H1 (cell line): ENCODE data around the gene CDR2. TPM values are rescaled to one million over a fixed set of nuclear protein-coding genes. Genes with fewer than 3 reads are reported as not detected.

Experiments used
- CTCF ChIA-PET: fragments of 300-600 bp; sonication (Branson Sonifier 250); formaldehyde crosslinking; loops from one replicate; lab custom pipeline; 2021; ENCODE audit not compliant: partially characterized antibody; lab: Charles Lee
- POLR2A ChIA-PET: fragments of 300-600 bp; sonication (Branson Sonifier 250); formaldehyde crosslinking; loops from one replicate; lab custom pipeline; 2021; ENCODE audit warnings: inconsistent platforms; ENCODE audit not compliant: partially characterized antibody; lab: Charles Lee
- DNase-seq, 2 experiments: peaks; one replicate each; pipeline versions ENCODE4 v3.0.0 to v3.0.0-alpha.2; 2010 to 2022; ENCODE audit warnings: low spot score in 2 of 2, low read depth in 1 of 2, mixed read lengths in 1 of 2
- FAIRE-seq: peaks from 2 replicates; lab custom pipeline; 2011; peaks lifted over from hg19 to GRCh38; lab: Jason Lieb, UNC
- H2AFZ ChIP-seq: 2 replicates; pipeline ENCODE4 v1.8.1; 2012; ENCODE audit warnings: low read length, inconsistent platforms
- H2AK5ac ChIP-seq: 2 replicates; pipeline ENCODE4 v1.6.1; 2013; ENCODE audit warnings: low read depth, low read length
- H2BK120ac ChIP-seq: replicated peaks from 2 replicates; pipeline ENCODE3; 2013; ENCODE audit warnings: low read depth, low read length, inconsistent platforms
- H2BK12ac ChIP-seq: 2 replicates; pipeline ENCODE4 v1.6.1; 2013; ENCODE audit warnings: low read depth, low read length
- H2BK15ac ChIP-seq: 2 replicates; pipeline ENCODE4 v1.6.1; 2013; ENCODE audit warnings: low read length
- H2BK20ac ChIP-seq: 2 replicates; pipeline ENCODE4 v1.6.1; 2013; ENCODE audit warnings: low read length
- H2BK5ac ChIP-seq: 2 replicates; pipeline ENCODE4 v1.6.1; 2013; ENCODE audit warnings: low read depth, low read length
- H3K14ac ChIP-seq: 2 replicates; pipeline ENCODE4 v1.6.1; 2013; ENCODE audit warnings: inconsistent platforms; ENCODE audit not compliant: insufficient read length
- H3K18ac ChIP-seq: 2 replicates; pipeline ENCODE4 v1.6.1; 2013; ENCODE audit warnings: low read length; ENCODE audit errors: extremely low read depth
- H3K23ac ChIP-seq: 2 replicates; pipeline ENCODE4 v1.6.1; 2013; ENCODE audit warnings: inconsistent platforms; ENCODE audit not compliant: insufficient read length
- H3K23me2 ChIP-seq: 2 replicates; pipeline ENCODE4 v1.6.1; 2013; ENCODE audit warnings: low read depth, low read length
- H3K27ac ChIP-seq: 2 replicates; pipeline ENCODE4 v1.6.1; 2011; ENCODE audit warnings: low read depth, low read length, inconsistent platforms
- H3K27me3 ChIP-seq, 4 experiments: replicated peaks in 1 of 4; 1 replicate in 1 of 4; 2 replicates in 3 of 4; pipeline versions ENCODE4 v1.6.1 to v1.8.1; 2011 to 2013; ENCODE audit warnings: low read length in 3 of 4, mild to moderate bottlenecking in 3 of 4, inconsistent platforms in 2 of 4, mixed read lengths in 2 of 4, moderate library complexity in 1 of 4; ENCODE audit not compliant: control insufficient read depth in 3 of 4, insufficient read depth in 3 of 4; ENCODE audit errors: extremely low read depth in 1 of 4
- H3K36me3 ChIP-seq, 4 experiments: 2 replicates each; pipeline versions ENCODE4 v1.6.1 to v1.8.1; 2011 to 2013; ENCODE audit warnings: mild to moderate bottlenecking in 4 of 4, low read length in 3 of 4, moderate library complexity in 2 of 4, control low read depth in 1 of 4, inconsistent platforms in 1 of 4; ENCODE audit not compliant: insufficient read depth in 4 of 4, control insufficient read depth in 2 of 4
- H3K4ac ChIP-seq: replicated peaks from 2 replicates; pipeline ENCODE3; 2013; ENCODE audit warnings: low read length, low read depth, mixed read lengths, inconsistent platforms; ENCODE audit not compliant: insufficient read length
- H3K4me1 ChIP-seq, 4 experiments: replicated peaks in 1 of 4; 1 replicate in 1 of 4; 2 replicates in 3 of 4; pipeline versions ENCODE4 v1.6.1 to v1.8.1; 2011 to 2013; ENCODE audit warnings: low read length in 3 of 4, inconsistent platforms in 2 of 4, mixed read lengths in 1 of 4; ENCODE audit not compliant: insufficient read depth in 4 of 4, control insufficient read depth in 3 of 4
- H3K4me2 ChIP-seq, 2 experiments: 2 replicates each; pipeline versions ENCODE4 v1.6.1 to v1.8.1; 2011 to 2013; ENCODE audit warnings: low read depth in 2 of 2, low read length in 2 of 2, control low read depth in 1 of 2, inconsistent platforms in 1 of 2, mild to moderate bottlenecking in 1 of 2; ENCODE audit not compliant: insufficient read depth in 1 of 2
- H3K4me3 ChIP-seq, 4 experiments: fragments of 200-600, 300-600 bp in 1 of 4; sonication (generic), shearing (Covaris generic), sonication (Bioruptor Twin) in 1 of 4; 2 replicates each; pipeline versions ENCODE4 v1.5.1 to v1.8.1; 2011 to 2016; ENCODE audit warnings: low read length in 4 of 4, low read depth in 3 of 4, control low read depth in 2 of 4, inconsistent platforms in 2 of 4, mild to moderate bottlenecking in 2 of 4, mixed read lengths in 1 of 4, moderate library complexity in 1 of 4; ENCODE audit not compliant: insufficient read depth in 2 of 4; ENCODE audit errors: extremely low read depth in 1 of 4
- H3K56ac ChIP-seq: replicated peaks from 2 replicates; pipeline ENCODE3; 2013; ENCODE audit warnings: low read depth, mild to moderate bottlenecking, mixed read lengths, low read length, inconsistent platforms; ENCODE audit not compliant: insufficient read length
- H3K79me1 ChIP-seq: 2 replicates; pipeline ENCODE4 v1.6.1; 2013; ENCODE audit warnings: low read depth, low read length, control low read depth
- H3K79me2 ChIP-seq, 2 experiments: 2 replicates each; pipeline versions ENCODE4 v1.6.1 to v1.8.1; 2012 to 2013; ENCODE audit warnings: low read length in 2 of 2, mild to moderate bottlenecking in 2 of 2, inconsistent platforms in 1 of 2; ENCODE audit not compliant: insufficient read depth in 2 of 2, control insufficient read depth in 1 of 2
- H3K9ac ChIP-seq, 4 experiments: replicated peaks in 1 of 4; 1 replicate in 1 of 4; 2 replicates in 3 of 4; pipeline versions ENCODE4 v1.6.1 to v1.8.1; 2011 to 2013; ENCODE audit warnings: low read depth in 3 of 4, low read length in 3 of 4, control low read depth in 2 of 4, mild to moderate bottlenecking in 2 of 4, moderate library complexity in 2 of 4, inconsistent platforms in 1 of 4; ENCODE audit errors: extremely low read depth in 1 of 4
- H3K9me3 ChIP-seq, 2 experiments: 2 replicates each; pipeline versions ENCODE4 v1.6.1 to v1.8.1; 2012 to 2013; ENCODE audit warnings: mild to moderate bottlenecking in 2 of 2, moderate library complexity in 2 of 2, control low read depth in 1 of 2, inconsistent platforms in 1 of 2, low read depth in 1 of 2, low read length in 1 of 2, mixed read lengths in 1 of 2; ENCODE audit not compliant: insufficient read depth in 2 of 2
- H4K20me1 ChIP-seq, 2 experiments: replicated peaks in 1 of 2; 2 replicates each; pipeline versions ENCODE3 to v1.8.1; 2011 to 2013; ENCODE audit warnings: inconsistent platforms in 2 of 2, low read length in 2 of 2, mild to moderate bottlenecking in 1 of 2; ENCODE audit not compliant: insufficient read depth in 2 of 2, control insufficient read depth in 1 of 2
- H4K5ac ChIP-seq: 2 replicates; pipeline ENCODE4 v1.6.1; 2013; ENCODE audit warnings: low read length, low read depth, mixed read lengths, inconsistent platforms; ENCODE audit not compliant: insufficient read length
- H4K8ac ChIP-seq: 2 replicates; pipeline ENCODE4 v1.8.0; 2013; ENCODE audit warnings: mild to moderate bottlenecking, moderate library complexity, low read length, inconsistent platforms; ENCODE audit not compliant: insufficient read depth; ENCODE audit errors: extremely low read depth
- H4K91ac ChIP-seq: replicated peaks from 2 replicates; pipeline ENCODE3; 2013; ENCODE audit warnings: low read length, mixed read lengths, inconsistent platforms; ENCODE audit not compliant: insufficient read length
- BRCA1 ChIP-seq: IDR thresholded peaks from 2 replicates; pipeline ENCODE4 v1.6.1; 2012; ENCODE audit warnings: low read depth, low read length, improper control_type of control experiment
- CBX5 ChIP-seq: fragments of 300-800, 300-1000 bp; sonication (generic); IDR thresholded peaks from 2 replicates; pipeline ENCODE4 v1.7.1; 2016; ENCODE audit warnings: antibody characterized with exemption, low read length, low read depth
- CBX8 ChIP-seq: fragments of 300-800, 300-1000 bp; sonication (generic); IDR thresholded peaks from 2 replicates; pipeline ENCODE4 v1.7.1; 2016; ENCODE audit warnings: low read depth, low read length, borderline replicate concordance
- CREB1 ChIP-seq: IDR thresholded peaks from 2 replicates; pipeline ENCODE4 v1.6.1; 2012; ENCODE audit warnings: inconsistent platforms
- CTBP2 ChIP-seq: IDR thresholded peaks from 2 replicates; pipeline ENCODE4 v1.7.0; 2011; ENCODE audit warnings: borderline replicate concordance, mild to moderate bottlenecking, moderate library complexity, mixed read lengths, low read length; ENCODE audit not compliant: insufficient read depth, insufficient read length
- EP300 ChIP-seq, 2 experiments: IDR thresholded peaks; 1 replicate in 1 of 2; 2 replicates in 1 of 2; pipeline ENCODE4 v1.6.1; 2011 to 2012; ENCODE audit warnings: low read depth in 2 of 2, low read length in 2 of 2, mild to moderate bottlenecking in 2 of 2, borderline replicate concordance in 1 of 2, inconsistent platforms in 1 of 2, moderate library complexity in 1 of 2
- RXRA ChIP-seq: IDR thresholded peaks from 2 replicates; pipeline ENCODE4 v1.6.1; 2011; ENCODE audit warnings: low read depth, mild to moderate bottlenecking, low read length, moderate library complexity; ENCODE audit not compliant: insufficient read depth
- SAP30 ChIP-seq: fragments of 300-600 bp; sonication (generic); IDR thresholded peaks from 2 replicates; pipeline ENCODE4 v1.7.1; 2012; ENCODE audit warnings: low read length, moderate library complexity, mild to moderate bottlenecking, inconsistent platforms; ENCODE audit not compliant: insufficient read depth, insufficient replicate concordance
- SIN3A ChIP-seq, 2 experiments: IDR thresholded peaks in 1 of 2; conservative IDR thresholded peaks in 1 of 2; 2 replicates each; pipeline ENCODE4 v1.6.1; 2011 to 2012; ENCODE audit warnings: low read length in 2 of 2, improper control_type of control experiment in 1 of 2, low read depth in 1 of 2, mild to moderate bottlenecking in 1 of 2
- ZNF274 ChIP-seq: IDR thresholded peaks from 2 replicates; pipeline ENCODE4 v1.7.0; 2012; ENCODE audit warnings: low read length, borderline replicate concordance; ENCODE audit errors: extremely low read depth
- polyA plus RNA-seq, 7 experiments: library from polyadenylated mRNA; depleted of rRNA in 3 of 7; stranded (reverse) in 5 of 7; unstranded in 2 of 7; fragments of >200 nt in 5 of 7; fragments of 200-250 nt in 2 of 7; gene quantifications; 1 replicate in 5 of 7; 2 replicates in 1 of 7; 4 replicates in 1 of 7; pipeline versions ENCODE4 v1.2.1 to v1.2.3, GENCODE V29; 2011 to 2013; ENCODE audit warnings: missing spikeins in 2 of 7, mixed read lengths in 2 of 7
- total RNA-seq: library from RNA; stranded (reverse); fragmentation: NEBNext Ultra II Directional; extraction: Animal tissue kit (Norgen Biotek cat#: 25700); gene quantifications from 2 replicates; pipeline ENCODE4 v1.2.1, GENCODE V29; 2021
- TF ChIP-seq, protein P1 (sequence below): IDR thresholded peaks from 2 replicates; pipeline ENCODE4 v1.6.1; 2012; ENCODE audit warnings: inconsistent platforms
- TF ChIP-seq, protein P2 (sequence below): IDR thresholded peaks from 2 replicates; pipeline ENCODE4 v1.6.1; 2011; ENCODE audit warnings: low read length, improper control_type of control experiment

The CDR2 gene
- total and polyA plus RNA-seq, 2 of the 8 experiments (the other 6 are each of a cell fraction or from before 2014, with no cell fraction given) = 16.3 to 34.9 TPM

DNA sequence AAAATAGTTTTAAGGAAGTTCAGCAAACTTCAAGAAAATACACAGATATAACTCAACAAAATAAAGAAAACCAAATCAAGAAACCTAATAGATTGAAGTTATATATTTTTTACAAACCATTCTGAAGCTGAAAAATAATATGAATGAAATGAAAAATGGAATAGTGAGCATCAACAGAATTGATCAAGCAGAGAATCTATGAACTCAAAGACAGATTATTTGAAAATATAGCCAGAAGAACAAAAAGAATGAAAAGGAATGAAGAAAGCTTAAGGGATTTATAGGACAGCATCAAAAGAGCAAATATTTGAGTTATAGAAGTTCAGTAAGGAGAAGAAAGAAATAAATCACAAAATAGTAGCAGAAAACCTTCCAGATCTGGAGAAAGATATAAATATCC lies 37.8 kb downstream of the CDR2 start:
- H3K9me3 ChIP-seq = peaks cover 8 to 9% of the 10 kb centered on the region in 2 experiments; a peak in 2 of 4 replicates
- H3K9ac ChIP-seq = no peak overlapping the region
- H2BK20ac ChIP-seq = no peak overlapping the region
- H3K56ac ChIP-seq = no peak overlapping the region
- no peak overlapping the region for H4K5ac ChIP-seq
- no peak overlapping the region for H2AFZ ChIP-seq
- no peak overlapping the region for H3K4me3 ChIP-seq
- H2BK12ac ChIP-seq = no peak overlapping the region
- no peaks in the 10 kb centered on the region for H3K79me2 ChIP-seq
- H2BK15ac ChIP-seq = no peak overlapping the region
- no peak overlapping the region for H3K23ac ChIP-seq
- DNase-seq (no peak), FAIRE-seq (no peak)
- H4K8ac ChIP-seq = no peak overlapping the region
- H3K23me2 ChIP-seq = no peaks in the 10 kb centered on the region
- H3K27me3 ChIP-seq = no peaks in the 10 kb centered on the region
- H3K36me3 ChIP-seq = peaks cover 11 to 47% (median 36%) of the 10 kb centered on the region in 4 experiments
- H3K14ac ChIP-seq = no peak overlapping the region
- no peaks in the 10 kb centered on the region for H3K4me1 ChIP-seq
- ChIA-PET CTCF (interaction anchor here (0.6 to 1.8 kb wide), 3 partner anchors 11 to 19 kb away, joined by 3 to 7 read pairs (median 6); no protein-coding TSS in a partner anchor), POLR2A (interaction anchor here (0.6 to 1.4 kb wide), 5 partner anchors 8 to 70 kb away, joined by 3 to 5 read pairs (median 3); no protein-coding TSS in a partner anchor)
- peaks cover 2% of the 10 kb centered on the region; the same call in 1 of the 2 replicates for H3K79me1 ChIP-seq
- no peaks in the 10 kb centered on the region for H4K20me1 ChIP-seq
- no peak overlapping the region for H2AK5ac ChIP-seq
- no peak overlapping the region for H3K18ac ChIP-seq
- no peak overlapping the region for H3K27ac ChIP-seq
- H2BK5ac ChIP-seq = no peak overlapping the region
- no peak overlapping the region for H4K91ac ChIP-seq
- H3K4ac ChIP-seq = no peak overlapping the region
- no peak overlapping the region for H2BK120ac ChIP-seq
- no peak overlapping the region for H3K4me2 ChIP-seq
- TF ChIP-seq, protein P1, sequence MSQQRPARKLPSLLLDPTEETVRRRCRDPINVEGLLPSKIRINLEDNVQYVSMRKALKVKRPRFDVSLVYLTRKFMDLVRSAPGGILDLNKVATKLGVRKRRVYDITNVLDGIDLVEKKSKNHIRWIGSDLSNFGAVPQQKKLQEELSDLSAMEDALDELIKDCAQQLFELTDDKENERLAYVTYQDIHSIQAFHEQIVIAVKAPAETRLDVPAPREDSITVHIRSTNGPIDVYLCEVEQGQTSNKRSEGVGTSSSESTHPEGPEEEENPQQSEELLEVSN = no peak
- TF ChIP-seq BRCA1 (no peak), CREB1 (no peak), SIN3A (conservative IDR thresholded peaks at IDR 0.05 in 1 of 2, IDR thresholded peaks at IDR 0.05 in 1 of 2; ENCODE audit: low read depth in 1 of 2, low read length in 2 of 2) (no peak), CBX5 (no peak), CBX8 (no peak), RXRA (no peak), CTBP2 (no peak), SAP30 (no peak), ZNF274 (no peak), EP300 (IDR thresholded peaks at IDR 0.05; ENCODE audit: borderline replicate concordance in 1 of 2, low read depth in 2 of 2, low read length in 2 of 2) (no peak)
- TF ChIP-seq, protein P2, sequence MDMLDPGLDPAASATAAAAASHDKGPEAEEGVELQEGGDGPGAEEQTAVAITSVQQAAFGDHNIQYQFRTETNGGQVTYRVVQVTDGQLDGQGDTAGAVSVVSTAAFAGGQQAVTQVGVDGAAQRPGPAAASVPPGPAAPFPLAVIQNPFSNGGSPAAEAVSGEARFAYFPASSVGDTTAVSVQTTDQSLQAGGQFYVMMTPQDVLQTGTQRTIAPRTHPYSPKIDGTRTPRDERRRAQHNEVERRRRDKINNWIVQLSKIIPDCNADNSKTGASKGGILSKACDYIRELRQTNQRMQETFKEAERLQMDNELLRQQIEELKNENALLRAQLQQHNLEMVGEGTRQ = no peak
